Measurements from ENCODE around the gene TCF3. TPM values are rescaled to one million over a fixed set of nuclear protein-coding genes. Genes with fewer than 3 reads are reported as not detected.
"Not testable (repeated sequence)": the region's sequence is repeated elsewhere in the genome, so short reads cannot be mapped to it uniquely, and the experiment has no call there.

Gene TCF3
- total and polyA plus RNA-seq, 4 donors, result 5.2 to 119 (median 12.8) TPM

DNA sequence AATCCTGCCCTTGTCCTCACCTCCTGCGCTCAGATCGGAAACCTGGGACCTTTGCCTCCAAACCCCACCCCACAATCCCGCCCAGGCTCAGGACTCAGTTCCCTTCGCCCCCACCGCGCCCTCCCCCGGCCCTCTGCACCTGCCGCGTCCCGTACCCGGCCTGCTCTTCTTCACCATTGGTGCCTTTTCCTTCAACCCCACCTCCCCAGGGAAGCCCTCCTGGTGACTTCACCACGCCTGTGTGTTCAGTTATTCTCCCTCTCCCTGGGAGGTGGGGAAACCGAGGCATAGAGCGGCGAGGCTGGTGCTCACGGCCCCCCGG, 19.3 kb upstream of the TCF3 start:
- Histone ChIP-seq H3K4me1 (ENCODE audit: control insufficient read depth in 4 of 4, insufficient read depth in 4 of 4, low read length in 3 of 4) (peaks cover 4 to 12% (median 10%) of the 10 kb centered on the region in 4 donors), H3K27ac (ENCODE audit: low read depth in 1 of 2, low read length in 2 of 2) (no peak overlapping the region), H3K9me3 (ENCODE audit: control insufficient read depth in 4 of 4, low read length in 3 of 4) (no peaks in the 10 kb centered on the region), H3K9ac (ENCODE audit: low read depth in 1 of 2, low read length in 2 of 2) (no peak overlapping the region), H3K36me3 (ENCODE audit: control insufficient read depth in 4 of 4, insufficient read depth in 3 of 4, low read depth in 1 of 4, low read length in 3 of 4) (no peaks in the 10 kb centered on the region), H3K4me3 (ENCODE audit: low read depth in 1 of 3, low read length in 3 of 3) (no peak overlapping the region), H3K27me3 (ENCODE audit: control insufficient read depth in 4 of 4, insufficient read depth in 4 of 4, low read length in 3 of 4) (peaks cover 2 to 9% (median 4%) of the 10 kb centered on the region in 4 donors)
- TF ChIP-seq HNF4G (IDR thresholded peaks at IDR 0.05) (no peak), FOXA1 (IDR thresholded peaks at IDR 0.05) (no peak), YY1 (IDR thresholded peaks at IDR 0.05) (no peak), SP1 (IDR thresholded peaks at IDR 0.05) (no peak), TAF1 (conservative IDR thresholded peaks at IDR 0.05) (no peak), HNF4A (conservative IDR thresholded peaks at IDR 0.05) (no peak), GABPA (IDR thresholded peaks at IDR 0.05 in 1 of 2, conservative IDR thresholded peaks at IDR 0.05 in 1 of 2) (no peak), EGR1 (IDR thresholded peaks at IDR 0.05; ENCODE audit: low read depth in 2 of 2) (no peak), JUND (IDR thresholded peaks at IDR 0.05) (no peak), FOXA2 (IDR thresholded peaks at IDR 0.05) (no peak), RXRA (IDR thresholded peaks at IDR 0.05) (no peak), NR2F2 (IDR thresholded peaks at IDR 0.05) (no peak), RAD21 (IDR thresholded peaks at IDR 0.05) (no peak)
- TF ChIP-seq, protein P1, sequence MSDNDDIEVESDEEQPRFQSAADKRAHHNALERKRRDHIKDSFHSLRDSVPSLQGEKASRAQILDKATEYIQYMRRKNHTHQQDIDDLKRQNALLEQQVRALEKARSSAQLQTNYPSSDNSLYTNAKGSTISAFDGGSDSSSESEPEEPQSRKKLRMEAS (IDR thresholded peaks at IDR 0.05), result no peak
- TF ChIP-seq, protein P2, sequence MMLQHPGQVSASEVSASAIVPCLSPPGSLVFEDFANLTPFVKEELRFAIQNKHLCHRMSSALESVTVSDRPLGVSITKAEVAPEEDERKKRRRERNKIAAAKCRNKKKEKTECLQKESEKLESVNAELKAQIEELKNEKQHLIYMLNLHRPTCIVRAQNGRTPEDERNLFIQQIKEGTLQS (IDR thresholded peaks at IDR 0.05), result no peak
- TF ChIP-seq, protein P3, sequence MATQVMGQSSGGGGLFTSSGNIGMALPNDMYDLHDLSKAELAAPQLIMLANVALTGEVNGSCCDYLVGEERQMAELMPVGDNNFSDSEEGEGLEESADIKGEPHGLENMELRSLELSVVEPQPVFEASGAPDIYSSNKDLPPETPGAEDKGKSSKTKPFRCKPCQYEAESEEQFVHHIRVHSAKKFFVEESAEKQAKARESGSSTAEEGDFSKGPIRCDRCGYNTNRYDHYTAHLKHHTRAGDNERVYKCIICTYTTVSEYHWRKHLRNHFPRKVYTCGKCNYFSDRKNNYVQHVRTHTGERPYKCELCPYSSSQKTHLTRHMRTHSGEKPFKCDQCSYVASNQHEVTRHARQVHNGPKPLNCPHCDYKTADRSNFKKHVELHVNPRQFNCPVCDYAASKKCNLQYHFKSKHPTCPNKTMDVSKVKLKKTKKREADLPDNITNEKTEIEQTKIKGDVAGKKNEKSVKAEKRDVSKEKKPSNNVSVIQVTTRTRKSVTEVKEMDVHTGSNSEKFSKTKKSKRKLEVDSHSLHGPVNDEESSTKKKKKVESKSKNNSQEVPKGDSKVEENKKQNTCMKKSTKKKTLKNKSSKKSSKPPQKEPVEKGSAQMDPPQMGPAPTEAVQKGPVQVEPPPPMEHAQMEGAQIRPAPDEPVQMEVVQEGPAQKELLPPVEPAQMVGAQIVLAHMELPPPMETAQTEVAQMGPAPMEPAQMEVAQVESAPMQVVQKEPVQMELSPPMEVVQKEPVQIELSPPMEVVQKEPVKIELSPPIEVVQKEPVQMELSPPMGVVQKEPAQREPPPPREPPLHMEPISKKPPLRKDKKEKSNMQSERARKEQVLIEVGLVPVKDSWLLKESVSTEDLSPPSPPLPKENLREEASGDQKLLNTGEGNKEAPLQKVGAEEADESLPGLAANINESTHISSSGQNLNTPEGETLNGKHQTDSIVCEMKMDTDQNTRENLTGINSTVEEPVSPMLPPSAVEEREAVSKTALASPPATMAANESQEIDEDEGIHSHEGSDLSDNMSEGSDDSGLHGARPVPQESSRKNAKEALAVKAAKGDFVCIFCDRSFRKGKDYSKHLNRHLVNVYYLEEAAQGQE (IDR thresholded peaks at IDR 0.05), result no peak
- TF ChIP-seq, protein P4, sequence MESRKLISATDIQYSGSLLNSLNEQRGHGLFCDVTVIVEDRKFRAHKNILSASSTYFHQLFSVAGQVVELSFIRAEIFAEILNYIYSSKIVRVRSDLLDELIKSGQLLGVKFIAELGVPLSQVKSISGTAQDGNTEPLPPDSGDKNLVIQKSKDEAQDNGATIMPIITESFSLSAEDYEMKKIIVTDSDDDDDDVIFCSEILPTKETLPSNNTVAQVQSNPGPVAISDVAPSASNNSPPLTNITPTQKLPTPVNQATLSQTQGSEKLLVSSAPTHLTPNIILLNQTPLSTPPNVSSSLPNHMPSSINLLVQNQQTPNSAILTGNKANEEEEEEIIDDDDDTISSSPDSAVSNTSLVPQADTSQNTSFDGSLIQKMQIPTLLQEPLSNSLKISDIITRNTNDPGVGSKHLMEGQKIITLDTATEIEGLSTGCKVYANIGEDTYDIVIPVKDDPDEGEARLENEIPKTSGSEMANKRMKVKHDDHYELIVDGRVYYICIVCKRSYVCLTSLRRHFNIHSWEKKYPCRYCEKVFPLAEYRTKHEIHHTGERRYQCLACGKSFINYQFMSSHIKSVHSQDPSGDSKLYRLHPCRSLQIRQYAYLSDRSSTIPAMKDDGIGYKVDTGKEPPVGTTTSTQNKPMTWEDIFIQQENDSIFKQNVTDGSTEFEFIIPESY (IDR thresholded peaks at IDR 0.05), result no peak
- TF ChIP-seq, protein P5, sequence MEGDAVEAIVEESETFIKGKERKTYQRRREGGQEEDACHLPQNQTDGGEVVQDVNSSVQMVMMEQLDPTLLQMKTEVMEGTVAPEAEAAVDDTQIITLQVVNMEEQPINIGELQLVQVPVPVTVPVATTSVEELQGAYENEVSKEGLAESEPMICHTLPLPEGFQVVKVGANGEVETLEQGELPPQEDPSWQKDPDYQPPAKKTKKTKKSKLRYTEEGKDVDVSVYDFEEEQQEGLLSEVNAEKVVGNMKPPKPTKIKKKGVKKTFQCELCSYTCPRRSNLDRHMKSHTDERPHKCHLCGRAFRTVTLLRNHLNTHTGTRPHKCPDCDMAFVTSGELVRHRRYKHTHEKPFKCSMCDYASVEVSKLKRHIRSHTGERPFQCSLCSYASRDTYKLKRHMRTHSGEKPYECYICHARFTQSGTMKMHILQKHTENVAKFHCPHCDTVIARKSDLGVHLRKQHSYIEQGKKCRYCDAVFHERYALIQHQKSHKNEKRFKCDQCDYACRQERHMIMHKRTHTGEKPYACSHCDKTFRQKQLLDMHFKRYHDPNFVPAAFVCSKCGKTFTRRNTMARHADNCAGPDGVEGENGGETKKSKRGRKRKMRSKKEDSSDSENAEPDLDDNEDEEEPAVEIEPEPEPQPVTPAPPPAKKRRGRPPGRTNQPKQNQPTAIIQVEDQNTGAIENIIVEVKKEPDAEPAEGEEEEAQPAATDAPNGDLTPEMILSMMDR (IDR thresholded peaks at IDR 0.05; ENCODE audit: low read depth, low read length, missing input control), result no peak
- WGBS, result 4% methylated on average over 17 of the region's 17 CpGs
- no peak for DNase-seq (ENCODE audit: low spot score)

DNA sequence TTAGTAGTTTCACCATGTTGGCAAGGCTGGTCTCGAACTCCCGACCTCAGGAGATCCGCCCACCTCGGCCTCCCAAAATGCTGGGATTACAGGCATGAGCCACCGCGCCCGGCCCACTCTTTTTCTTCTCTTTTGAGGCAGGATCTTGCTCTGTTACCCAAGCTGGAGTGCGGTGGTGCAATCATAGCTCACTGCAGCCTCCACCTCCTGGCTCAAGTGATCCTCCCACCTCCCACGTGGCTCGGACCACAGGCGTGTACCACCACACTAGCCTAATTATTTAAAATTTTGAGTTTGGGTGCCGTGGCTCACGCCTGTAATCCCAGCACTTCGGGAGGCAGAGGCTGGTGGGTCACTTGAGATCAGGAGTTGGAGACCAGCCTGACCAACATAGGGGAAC, 18.3 kb upstream of the TCF3 start:
- not testable (repeated sequence) for H3K27ac ChIP-seq (ENCODE audit: low read depth in 1 of 2, low read length in 2 of 2); DNase-seq (ENCODE audit: low spot score); H3K9me3 ChIP-seq (ENCODE audit: control insufficient read depth in 4 of 4, low read length in 3 of 4); H3K9ac ChIP-seq (ENCODE audit: low read depth in 1 of 2, low read length in 2 of 2); H3K36me3 ChIP-seq (ENCODE audit: control insufficient read depth in 4 of 4, insufficient read depth in 3 of 4, low read depth in 1 of 4, low read length in 3 of 4); H3K27me3 ChIP-seq (ENCODE audit: control insufficient read depth in 4 of 4, insufficient read depth in 4 of 4, low read length in 3 of 4); H3K4me1 ChIP-seq (ENCODE audit: control insufficient read depth in 4 of 4, insufficient read depth in 4 of 4, low read length in 3 of 4); H3K4me3 ChIP-seq (ENCODE audit: low read depth in 1 of 3, low read length in 3 of 3)
- 52% methylated on average over 14 of the region's 14 CpGs for WGBS
